Ovary (tissue), 9 donors: ENCODE results near the gene UBE2N. TPM values are rescaled to one million over a fixed set of nuclear protein-coding genes. Genes with fewer than 3 reads are reported as not detected.

ENCODE experiments used
- DNase-seq, 5 donors: peaks; one replicate each; pipeline ENCODE4 v3.0.0-alpha.2; 2019 to 2020
- H3K27ac ChIP-seq, 2 donors: fragments of 200-600 bp; one replicate each; pipeline versions ENCODE4 v1.5.1 to v1.8.0; 2019 to 2022
- H3K27me3 ChIP-seq: fragments of 200-600 bp; one replicate; pipeline ENCODE4 v1.8.0; 2022
- H3K36me3 ChIP-seq: fragments of 200-600 bp; sonication (generic); one replicate; pipeline ENCODE4 v1.5.1; 2019
- H3K4me1 ChIP-seq: one replicate; pipeline ENCODE4 v1.8.1; 2013; ENCODE audit warnings: mild to moderate bottlenecking, moderate library complexity; ENCODE audit not compliant: insufficient read depth
- H3K4me3 ChIP-seq: fragments of 200-600 bp; sonication (generic); one replicate; pipeline ENCODE4 v1.5.1; 2017
- H3K9me3 ChIP-seq, 2 donors: fragments of 200-600 bp in 1 of 2; sonication (generic) in 1 of 2; one replicate each; pipeline versions ENCODE4 v1.5.1 to v1.8.1; 2013 to 2019; ENCODE audit warnings: mild to moderate bottlenecking in 1 of 2, moderate library complexity in 1 of 2
- CTCF ChIP-seq, 3 donors: fragments of 450-650 bp in 2 of 3; fragments of 200-600 bp in 1 of 3; IDR thresholded peaks; one replicate each; pipeline versions ENCODE4 v1.5.1 to v1.8.0; 2016 to 2022; ENCODE audit warnings: antibody characterized with exemption in 3 of 3, mild to moderate bottlenecking in 1 of 3
- EP300 ChIP-seq: sonication (generic); formaldehyde crosslinking; IDR thresholded peaks from one replicate; pipeline ENCODE4 v1.6.1; 2017; ENCODE audit warnings: antibody characterized with exemption
- POLR2A ChIP-seq: fragments of 450-650 bp; IDR thresholded peaks from one replicate; pipeline ENCODE4 v1.6.1; 2017; ENCODE audit warnings: antibody characterized with exemption, mild to moderate bottlenecking, moderate library complexity
- WGBS, 3 donors: extraction: QIAGEN DNeasy Blood & Tissue Kit in 1 of 3; methylation state at CpG; one replicate each; pipeline versions ENCODE4 v1.1.5 to v1.1.7; 2013 to 2017; 5-methylcytosine and 5-hydroxymethylcytosine counted together
- intact Hi-C, 4 donors: fragments of 100-400 bp; cut with DNase I; formaldehyde crosslinking; loops; one replicate each; pipeline versions ENCODE4 v1.11.0 to v1.15.1; 2022 to 2023
- polyA plus RNA-seq, 2 donors: library from polyadenylated mRNA; stranded (reverse); fragments of 200-250 nt in 1 of 2; fragments of 350-450 nt in 1 of 2; fragmentation: Illumina TruSeq in 1 of 2; extraction: RNeasy Lipid Tissue Mini Kit (QIAGEN cat#74804) in 1 of 2; gene quantifications; one replicate each; pipeline ENCODE4 v1.2.3, GENCODE V29; 2013 to 2014
- total RNA-seq, 7 donors: library from RNA; depleted of rRNA in 2 of 7; stranded (reverse); fragments of >200 nt in 2 of 7; fragmentation: NEBNext Ultra II Directional in 3 of 7; extraction: Animal tissue kit (Norgen Biotek cat#: 25700) in 3 of 7; gene quantifications; one replicate each; pipeline versions ENCODE4 v1.1.0 to v1.2.4, GENCODE V29; 2016 to 2023
- donor health status: DM: no; HTN: no; CAD: no; lungs with moderate emphysema.
- donor health status: DM: no; HTN: no; CAD: no.
- donor health status: Bipolar disorder and iron deficiency.
- donor health status: DM: yes; HTN: yes; CAD: no.
- donor health status: DM: no; HTN: no; CAD: no.
- donor health status: DM: yes; HTN: yes; CAD: no.

Gene UBE2N
- total and polyA plus RNA-seq, 9 donors: 18.8 to 102 (median 63.3) TPM

GRCh38 chr12:93467351-93468007 lies 25.7 kb upstream of the UBE2N start, which contains the start of gene MRPL42:
MRPL42 (plus strand) TSS chr12:93467514; CDS start chr12:93469286, 1,772 bp downstream.
- Histone ChIP-seq H3K36me3 (no peaks in the 10 kb centered on the region), H3K27me3 (no peaks in the 10 kb centered on the region), H3K27ac (peak within 1 kb of the TSS; percentile 65 to 84), H3K9me3 (no peaks in the 10 kb centered on the region), H3K4me3 (peak within 1 kb of the TSS; percentile 84), H3K4me1 (no peaks in the 10 kb centered on the region)
- DNase-seq: peak; percentile 83 to 94 (median 89)
- intact Hi-C loops: no loop called here
- TF ChIP-seq CTCF (IDR thresholded peaks at IDR 0.05): peak; percentile 44 to 85 (median 74)
- peak; percentile 76 for TF ChIP-seq POLR2A
- no peak for TF ChIP-seq EP300
- 0 to 1% (median 0%) methylated on average over 35 to 36 of the region's 36 CpGs for WGBS, 3 donors

GRCh38 chr12:93466625-93467350 lies 25.0 kb upstream of the UBE2N start:
- intact Hi-C loops: no loop called here
- peak in 4 of 5 donors; percentile 15 to 47 (median 26) for DNase-seq
- 87 to 93% (median 90%) methylated on average over 9 of the region's 9 CpGs for WGBS, 3 donors
- TF ChIP-seq EP300 (no peak), POLR2A (no peak)
- Histone ChIP-seq H3K4me1 (no peaks in the 10 kb centered on the region), H3K27me3 (no peaks in the 10 kb centered on the region), H3K36me3 (no peaks in the 10 kb centered on the region), H3K9me3 (no peaks in the 10 kb centered on the region), H3K4me3 (peak overlapping the region; percentile 84), H3K27ac (no peak overlapping the region)

GRCh38 chr12:93465841-93466240 lies 24.1 kb upstream of the UBE2N start:
- Histone ChIP-seq H3K36me3 (no peaks in the 10 kb centered on the region), H3K27ac (no peak overlapping the region), H3K27me3 (no peaks in the 10 kb centered on the region), H3K4me1 (no peaks in the 10 kb centered on the region), H3K4me3 (no peak overlapping the region), H3K9me3 (no peaks in the 10 kb centered on the region)
- intact Hi-C loops: no loop called here
- TF ChIP-seq CTCF (IDR thresholded peaks at IDR 0.05) (no peak), EP300 (no peak), POLR2A (no peak)
- 95 to 97% (median 95%) methylated on average over 5 of the region's 5 CpGs for WGBS, 3 donors
- no peak for DNase-seq

- Histone ChIP-seq H3K27me3 (no peaks in the 10 kb centered on the region), H3K9me3 (no peaks in the 10 kb centered on the region), H3K4me3 (no peak overlapping the region), H3K36me3 (no peaks in the 10 kb centered on the region), H3K4me1 (no peaks in the 10 kb centered on the region), H3K27ac (no peak overlapping the region)
- 84 to 95% (median 94%) methylated on average over 3 of the region's 3 CpGs for WGBS, 3 donors
- DNase-seq: no peak
- intact Hi-C loops: no loop called here
- TF ChIP-seq POLR2A: no peak
- no peak for TF ChIP-seq CTCF (IDR thresholded peaks at IDR 0.05)
- TF ChIP-seq EP300: no peak
Observed at GRCh38 chr12:93461503-93461902, 19.8 kb upstream of the UBE2N start.

GRCh38 chr12:93460902-93461301 lies 19.2 kb upstream of the UBE2N start:
- 83 to 85% (median 85%) methylated on average over 7 of the region's 7 CpGs for WGBS, 3 donors
- no peak for DNase-seq
- H3K4me1 ChIP-seq: no peaks in the 10 kb centered on the region
- H3K27ac ChIP-seq: no peak overlapping the region
- no peaks in the 10 kb centered on the region for H3K27me3 ChIP-seq
- no peaks in the 10 kb centered on the region for H3K9me3 ChIP-seq
- no peak for TF ChIP-seq POLR2A
- TF ChIP-seq CTCF (IDR thresholded peaks at IDR 0.05): no peak
- no peak for TF ChIP-seq EP300
- H3K36me3 ChIP-seq: no peaks in the 10 kb centered on the region
- intact Hi-C loops: no loop called here
- H3K4me3 ChIP-seq: no peak overlapping the region
